IPS-20b (cell line): ENCODE results near the gene RCOR3.

Experiments used
- H3K27ac ChIP-seq: one replicate; pipeline ENCODE4 v1.5.1; 2013; ENCODE audit warnings: low read length
- H3K27me3 ChIP-seq: 2 replicates; pipeline ENCODE4 v1.6.1; 2013; ENCODE audit warnings: mild to moderate bottlenecking, low read length, inconsistent platforms; ENCODE audit not compliant: insufficient read depth
- H3K36me3 ChIP-seq: 2 replicates; pipeline ENCODE4 v1.6.1; 2013; ENCODE audit warnings: low read depth, mild to moderate bottlenecking, inconsistent platforms, low read length, moderate library complexity; ENCODE audit not compliant: insufficient read depth
- H3K4me1 ChIP-seq: 2 replicates; pipeline ENCODE4 v1.6.1; 2013; ENCODE audit warnings: mild to moderate bottlenecking, control low read depth, inconsistent platforms, low read length, moderate library complexity; ENCODE audit not compliant: insufficient read depth
- H3K4me3 ChIP-seq: 2 replicates; pipeline ENCODE4 v1.5.1; 2013; ENCODE audit warnings: mild to moderate bottlenecking, low read length, inconsistent platforms
- H3K9ac ChIP-seq: 2 replicates; pipeline ENCODE4 v1.6.1; 2013; ENCODE audit warnings: low read depth, mild to moderate bottlenecking, inconsistent platforms, low read length, moderate library complexity
- H3K9me3 ChIP-seq: 2 replicates; pipeline ENCODE4 v1.6.1; 2013; ENCODE audit warnings: mild to moderate bottlenecking, low read depth, low read length, inconsistent platforms; ENCODE audit not compliant: insufficient read depth

Gene RCOR3

GRCh38 chr1:211328084-211328694 lies 69.0 kb downstream of the RCOR3 start:
- Histone ChIP-seq H3K9me3 (no peaks in the 10 kb centered on the region), H3K27me3 (peaks cover 26% of the 10 kb centered on the region), H3K9ac (peak overlapping the region; percentile 75; the same call in 1 of the 2 replicates), H3K27ac (no peak overlapping the region), H3K4me1 (peaks cover 31% of the 10 kb centered on the region), H3K4me3 (peak overlapping the region; percentile 73), H3K36me3 (no peaks in the 10 kb centered on the region)

- no peaks in the 10 kb centered on the region for H3K9me3 ChIP-seq
- H3K9ac ChIP-seq = no peak overlapping the region
- no peaks in the 10 kb centered on the region for H3K36me3 ChIP-seq
- peaks cover 31% of the 10 kb centered on the region for H3K4me1 ChIP-seq
- no peak overlapping the region for H3K27ac ChIP-seq
- H3K4me3 ChIP-seq = 0 out of 2 replicates have a peak overlapping the region, but pooled peaks have one; percentile 19
- H3K27me3 ChIP-seq = peaks cover 26% of the 10 kb centered on the region
Observed at GRCh38 chr1:211328866-211329475, 69.8 kb downstream of the RCOR3 start.

DNA sequence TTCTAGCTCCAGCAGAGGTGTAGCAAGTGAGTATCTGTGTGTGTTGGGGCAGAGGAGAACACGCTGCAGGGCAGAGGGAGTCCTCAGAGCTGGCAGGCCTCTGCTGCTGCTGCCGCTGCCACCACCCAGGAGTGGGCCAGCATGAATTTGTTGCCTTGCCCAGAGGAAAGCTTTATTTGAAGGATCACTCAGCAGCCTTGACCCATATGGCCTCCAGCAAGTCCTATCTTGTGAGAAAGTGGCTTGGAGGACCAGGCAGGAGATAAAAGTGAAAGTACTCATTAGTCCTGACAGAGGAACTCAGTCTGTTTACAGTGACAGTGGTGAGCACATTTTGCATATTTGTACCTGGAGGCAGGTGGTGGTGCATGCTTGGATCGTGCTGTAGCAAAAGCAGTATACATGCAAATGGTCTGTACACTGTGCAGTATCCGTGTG lies 70.6 kb downstream of the RCOR3 start:
- peaks cover 26% of the 10 kb centered on the region for H3K27me3 ChIP-seq
- peak overlapping the region; percentile 23; the same call in 1 of the 2 replicates for H3K9ac ChIP-seq
- no peaks in the 10 kb centered on the region for H3K36me3 ChIP-seq
- H3K4me3 ChIP-seq = no peak overlapping the region
- peaks cover 31% of the 10 kb centered on the region for H3K4me1 ChIP-seq
- H3K27ac ChIP-seq = no peak overlapping the region
- no peaks in the 10 kb centered on the region for H3K9me3 ChIP-seq

DNA sequence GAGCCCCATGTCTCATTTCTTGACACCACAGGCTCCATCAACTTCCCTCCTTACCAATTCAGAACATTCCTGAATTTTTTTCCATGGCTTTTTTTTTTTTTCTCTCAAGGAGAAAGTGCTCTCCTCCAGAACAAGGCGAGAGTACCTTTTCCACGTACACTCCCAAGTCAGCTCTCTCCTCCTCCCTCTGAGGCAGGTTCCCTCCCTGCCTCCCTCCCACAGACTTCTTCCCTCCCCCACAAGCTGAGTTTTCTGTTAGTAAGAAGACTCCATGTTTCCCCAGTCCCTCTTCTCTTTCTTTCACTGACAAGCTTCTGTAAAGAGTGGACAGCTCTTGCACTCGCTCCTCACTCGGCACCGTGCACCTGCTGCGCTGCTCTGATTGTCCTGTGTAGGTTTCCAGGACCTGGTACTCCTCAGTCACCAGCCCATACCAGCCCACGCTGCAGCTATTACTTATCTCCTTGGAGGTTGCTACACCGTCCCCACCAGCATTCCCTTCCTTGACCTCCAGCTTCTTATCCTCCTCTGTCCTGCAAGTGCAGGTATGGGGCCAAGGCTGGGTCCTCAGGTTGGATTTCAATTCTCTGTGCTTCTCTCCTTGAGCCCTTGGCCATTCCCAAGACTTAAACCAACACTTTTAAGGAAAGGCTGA lies 71.2 kb downstream of the RCOR3 start:
- Histone ChIP-seq H3K27ac (no peak overlapping the region), H3K27me3 (peaks cover 25% of the 10 kb centered on the region), H3K9ac (no peak overlapping the region), H3K4me3 (no peak overlapping the region), H3K9me3 (no peaks in the 10 kb centered on the region), H3K4me1 (peaks cover 31% of the 10 kb centered on the region), H3K36me3 (no peaks in the 10 kb centered on the region)

DNA sequence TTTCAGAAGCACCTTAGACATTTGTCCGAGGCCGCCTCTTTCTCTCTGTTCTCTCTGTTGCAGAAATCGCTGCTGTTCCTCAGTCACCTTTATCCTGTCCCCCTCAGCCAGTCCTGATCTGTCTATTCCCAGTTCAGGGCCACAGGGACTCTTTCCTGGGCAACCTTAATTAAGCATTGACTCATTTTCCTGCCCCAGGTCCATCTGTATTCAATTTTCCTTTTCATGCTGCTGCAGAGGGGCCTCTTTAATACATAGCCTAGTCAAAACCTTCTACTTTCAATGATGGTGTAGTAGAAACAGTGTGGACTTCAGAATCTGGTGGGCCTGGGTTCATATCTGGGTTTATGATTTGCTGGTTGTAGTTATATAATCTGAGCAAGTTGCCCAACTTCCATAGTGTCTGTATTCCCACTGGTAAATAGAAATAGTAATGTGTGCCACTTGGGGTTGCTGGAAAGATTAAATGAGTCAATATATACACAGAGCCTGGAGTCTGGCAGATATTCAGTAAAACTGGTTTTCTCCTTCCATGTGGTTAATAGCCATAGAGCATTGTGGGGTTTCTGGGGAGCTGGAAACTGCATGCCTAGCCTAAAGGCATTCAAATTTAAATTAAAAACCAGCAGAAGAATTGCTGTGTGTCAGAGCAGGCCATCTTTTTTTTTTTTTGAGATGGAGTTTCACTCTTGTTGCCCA lies 72.0 kb downstream of the RCOR3 start:
- Histone ChIP-seq H3K4me3 (no peak overlapping the region), H3K4me1 (peaks cover 31% of the 10 kb centered on the region), H3K27me3 (peaks cover 17% of the 10 kb centered on the region), H3K27ac (no peak overlapping the region), H3K9me3 (no peaks in the 10 kb centered on the region), H3K36me3 (no peaks in the 10 kb centered on the region), H3K9ac (no peak overlapping the region)

DNA sequence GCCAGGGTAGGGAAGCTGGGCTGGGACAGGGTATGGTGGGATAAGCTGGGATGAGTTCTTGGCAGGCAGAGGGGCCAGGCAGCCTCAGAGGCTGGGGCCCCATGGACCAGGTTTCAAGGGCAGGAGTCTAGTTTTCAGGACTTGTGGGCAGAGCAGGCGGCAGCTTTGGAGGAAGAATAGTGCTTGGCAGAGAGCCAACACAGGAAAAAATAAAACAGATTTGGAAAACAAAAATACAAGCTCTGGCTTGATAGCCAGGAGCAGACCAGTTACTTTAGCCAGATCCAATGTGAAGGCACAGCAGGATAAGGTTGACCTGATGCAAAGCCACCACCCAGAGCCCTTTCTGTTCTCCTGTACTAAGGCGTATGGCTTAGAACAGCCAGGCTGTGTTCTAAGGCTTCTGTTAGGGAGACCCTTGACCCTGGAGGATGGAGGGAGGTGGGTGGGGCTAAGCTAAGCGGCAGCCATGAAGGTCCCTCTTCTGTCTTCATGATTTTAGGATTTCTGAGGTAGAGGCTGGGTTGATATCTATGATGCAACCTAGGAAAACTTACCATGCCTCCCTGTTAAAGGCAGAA lies 73.0 kb downstream of the RCOR3 start:
- Histone ChIP-seq H3K4me1 (peaks cover 31% of the 10 kb centered on the region), H3K9me3 (no peaks in the 10 kb centered on the region), H3K36me3 (no peaks in the 10 kb centered on the region), H3K4me3 (no peak overlapping the region), H3K9ac (no peak overlapping the region), H3K27ac (no peak overlapping the region), H3K27me3 (peaks cover 12% of the 10 kb centered on the region; the same call in 1 of the 2 replicates)

- H3K27ac ChIP-seq = no peak overlapping the region
- no peak overlapping the region for H3K4me3 ChIP-seq
- no peaks in the 10 kb centered on the region for H3K36me3 ChIP-seq
- peaks cover 5% of the 10 kb centered on the region; the same call in 1 of the 2 replicates for H3K27me3 ChIP-seq
- peaks cover 29% of the 10 kb centered on the region for H3K4me1 ChIP-seq
- H3K9ac ChIP-seq = no peak overlapping the region
- no peaks in the 10 kb centered on the region for H3K9me3 ChIP-seq
Observed at GRCh38 chr1:211332830-211333229, 73.7 kb downstream of the RCOR3 start.

DNA sequence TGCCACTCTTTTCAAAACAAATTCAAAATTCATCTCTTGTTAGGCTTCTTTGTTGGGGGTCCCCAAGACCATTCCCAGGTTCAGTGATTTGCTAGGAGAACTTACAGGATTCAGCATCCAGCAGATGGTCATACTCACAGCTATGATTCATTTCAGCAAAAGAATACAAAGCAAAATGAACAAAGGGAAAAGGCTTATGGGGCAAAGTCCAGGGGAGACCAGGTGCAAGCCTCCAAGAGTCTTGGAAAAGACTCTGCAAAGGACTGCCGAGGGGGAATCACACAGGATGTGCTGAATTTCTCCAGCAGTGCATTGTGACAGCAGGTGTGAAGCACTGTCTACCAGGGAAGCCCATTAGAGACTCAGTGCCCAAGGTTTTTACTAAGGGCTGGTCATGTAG lies 74.7 kb downstream of the RCOR3 start:
- H3K9me3 ChIP-seq = no peaks in the 10 kb centered on the region
- H3K4me3 ChIP-seq = no peak overlapping the region
- H3K36me3 ChIP-seq = no peaks in the 10 kb centered on the region
- no peak overlapping the region for H3K27ac ChIP-seq
- no peaks in the 10 kb centered on the region for H3K27me3 ChIP-seq
- H3K4me1 ChIP-seq = peaks cover 20% of the 10 kb centered on the region
- no peak overlapping the region for H3K9ac ChIP-seq

GRCh38 chr1:211334986-211335385 lies 75.8 kb downstream of the RCOR3 start:
- Histone ChIP-seq H3K27ac (no peak overlapping the region), H3K36me3 (no peaks in the 10 kb centered on the region), H3K4me3 (no peak overlapping the region), H3K27me3 (no peaks in the 10 kb centered on the region), H3K9ac (no peak overlapping the region), H3K4me1 (peaks cover 14% of the 10 kb centered on the region), H3K9me3 (no peaks in the 10 kb centered on the region)

- Histone ChIP-seq H3K9ac (no peak overlapping the region), H3K4me1 (peaks cover 8% of the 10 kb centered on the region), H3K36me3 (no peaks in the 10 kb centered on the region), H3K27me3 (no peaks in the 10 kb centered on the region), H3K27ac (no peak overlapping the region), H3K4me3 (no peak overlapping the region), H3K9me3 (no peaks in the 10 kb centered on the region)
Observed at GRCh38 chr1:211335522-211336157, 76.5 kb downstream of the RCOR3 start.

DNA sequence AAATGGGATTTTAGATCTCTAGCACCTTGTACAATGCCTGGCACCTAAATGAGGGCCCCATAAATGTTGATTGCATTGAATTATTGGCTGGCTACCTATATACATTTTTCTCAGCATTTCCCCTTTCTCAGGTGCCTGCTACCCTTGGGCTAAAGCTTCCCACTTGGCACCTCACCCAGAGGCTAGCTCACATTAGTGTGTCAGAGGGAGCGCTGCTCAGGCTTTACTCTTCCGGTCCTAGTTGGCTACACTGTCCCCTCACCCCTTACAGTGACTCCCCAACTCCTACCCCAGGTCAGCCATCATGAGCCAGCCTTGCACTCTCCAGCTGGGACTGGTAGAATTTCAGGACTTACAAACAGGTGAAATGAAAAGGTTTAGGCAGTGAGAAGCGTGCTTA lies 77.0 kb downstream of the RCOR3 start:
- Histone ChIP-seq H3K4me1 (peaks cover 3% of the 10 kb centered on the region), H3K27me3 (no peaks in the 10 kb centered on the region), H3K9me3 (no peaks in the 10 kb centered on the region), H3K9ac (no peak overlapping the region), H3K4me3 (no peak overlapping the region), H3K36me3 (no peaks in the 10 kb centered on the region), H3K27ac (no peak overlapping the region)
